Activated CD4-positive, CD25-positive, alpha-beta regulatory T cell treated with anti-CD3 and anti-CD28 coated beads, Interleukin-2, amount 50 U/mL, for 24 hours (primary cell): ENCODE results near the gene FAM53B.

Experiments used
- ATAC-seq, 2 donors: fragments of 150-1000 bp; cut with Tn5 transposase; one replicate each; pipeline ENCODE4 v1.10.0; 2021; ENCODE audit warnings: mild to moderate bottlenecking in 1 of 2, moderate library complexity in 1 of 2

FAM53B gene

DNA sequence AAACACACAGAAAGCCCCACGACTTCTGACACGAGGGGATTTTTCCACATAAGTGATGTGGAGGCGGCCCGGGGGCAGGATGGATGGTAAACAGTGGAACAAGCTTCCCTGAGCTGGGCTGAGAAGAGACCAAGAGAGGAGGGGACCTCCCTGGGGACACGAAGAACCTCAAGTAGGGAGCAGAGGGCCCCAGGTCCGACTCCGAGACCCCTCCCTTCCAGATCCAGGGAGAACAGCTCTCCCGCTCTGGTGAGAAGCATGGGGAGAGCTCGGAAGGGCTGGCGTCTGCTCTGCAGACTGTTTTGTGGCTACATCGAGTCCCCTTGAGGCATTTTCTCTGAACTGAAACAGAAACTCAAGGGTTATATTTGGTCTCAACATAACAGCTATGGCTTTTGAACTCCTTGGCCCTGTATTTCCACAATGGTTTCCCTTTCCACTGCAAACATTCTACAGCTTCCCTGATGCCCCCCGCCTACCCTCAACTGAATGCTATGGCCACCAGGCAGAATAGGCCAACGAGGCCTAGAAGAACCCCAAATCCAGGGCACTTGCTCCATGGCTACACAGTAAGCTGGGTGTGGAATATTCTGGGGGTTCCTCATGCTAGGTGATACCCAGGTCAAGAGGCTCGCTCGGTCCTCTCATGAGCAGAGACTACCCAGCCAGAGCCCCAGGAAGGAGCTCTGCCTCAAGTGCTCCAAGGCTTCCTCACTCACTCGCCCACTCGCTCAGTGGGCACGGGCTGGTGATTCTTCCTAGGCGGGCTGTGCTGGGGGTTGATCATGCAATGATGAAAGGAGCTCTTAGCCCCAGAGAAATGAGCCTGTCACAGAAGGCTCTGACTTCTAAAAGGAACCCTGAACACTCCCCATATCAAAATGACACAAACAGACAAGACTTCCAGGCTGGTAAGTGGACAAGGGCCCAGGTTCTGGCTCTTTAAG lies 47.5 kb downstream of the FAM53B start:
- peak; percentile 73 for ATAC-seq

DNA sequence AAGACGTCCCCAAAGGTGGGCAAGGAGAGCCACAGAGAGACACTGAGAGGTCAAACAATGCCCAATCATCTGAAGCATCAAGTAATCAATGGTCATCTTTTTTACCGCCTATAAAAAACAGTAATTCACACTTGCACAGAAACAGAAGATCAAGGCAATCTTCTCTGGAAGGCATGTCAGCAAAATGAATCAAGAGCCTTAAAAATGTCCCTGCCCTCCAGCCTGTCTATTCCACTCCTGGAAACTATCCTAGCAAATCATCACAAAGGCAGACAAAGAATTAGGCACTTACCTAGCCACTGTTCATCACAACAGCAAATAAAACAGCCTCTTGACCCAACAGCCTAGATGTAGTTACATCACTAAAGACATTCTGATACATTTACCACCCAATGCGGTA lies 48.9 kb downstream of the FAM53B start:
- no peak for ATAC-seq

DNA sequence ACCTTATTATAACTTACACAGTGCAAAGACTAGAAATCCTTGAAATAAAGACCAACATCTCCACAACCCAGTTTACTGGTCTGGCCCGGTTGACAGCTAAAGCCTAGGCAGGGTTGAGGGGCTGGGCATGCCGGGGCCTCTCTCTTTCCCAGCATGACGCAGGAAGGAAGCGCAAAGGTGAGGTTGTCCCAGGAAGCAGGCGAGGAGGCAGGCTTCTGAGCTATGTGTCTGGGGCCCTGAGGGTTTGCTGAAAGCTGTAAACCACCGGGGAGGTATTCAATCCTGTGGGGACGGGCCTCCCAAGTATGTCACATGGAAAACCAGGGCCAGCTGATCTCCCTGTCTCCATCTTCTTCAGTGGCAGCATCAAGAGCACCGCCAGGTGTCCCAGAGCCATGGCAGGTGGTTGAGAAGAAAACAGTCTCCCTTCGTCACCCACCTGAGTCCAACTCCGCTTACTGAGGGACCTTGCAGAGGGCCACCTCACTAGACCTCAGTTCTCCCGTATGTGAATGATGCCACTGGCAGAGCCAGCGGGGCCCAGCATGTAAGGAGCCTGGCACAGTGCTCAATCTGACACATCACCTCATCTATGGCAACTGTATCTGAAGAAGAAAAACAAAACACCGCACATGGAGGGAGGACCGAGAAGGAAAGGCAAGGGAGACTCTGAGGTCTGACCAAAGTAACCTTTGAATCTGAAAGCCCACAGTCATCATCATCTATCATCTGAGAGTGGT lies 49.5 kb downstream of the FAM53B start:
- ATAC-seq, result peak in 1 of 2 donors; percentile 14

DNA sequence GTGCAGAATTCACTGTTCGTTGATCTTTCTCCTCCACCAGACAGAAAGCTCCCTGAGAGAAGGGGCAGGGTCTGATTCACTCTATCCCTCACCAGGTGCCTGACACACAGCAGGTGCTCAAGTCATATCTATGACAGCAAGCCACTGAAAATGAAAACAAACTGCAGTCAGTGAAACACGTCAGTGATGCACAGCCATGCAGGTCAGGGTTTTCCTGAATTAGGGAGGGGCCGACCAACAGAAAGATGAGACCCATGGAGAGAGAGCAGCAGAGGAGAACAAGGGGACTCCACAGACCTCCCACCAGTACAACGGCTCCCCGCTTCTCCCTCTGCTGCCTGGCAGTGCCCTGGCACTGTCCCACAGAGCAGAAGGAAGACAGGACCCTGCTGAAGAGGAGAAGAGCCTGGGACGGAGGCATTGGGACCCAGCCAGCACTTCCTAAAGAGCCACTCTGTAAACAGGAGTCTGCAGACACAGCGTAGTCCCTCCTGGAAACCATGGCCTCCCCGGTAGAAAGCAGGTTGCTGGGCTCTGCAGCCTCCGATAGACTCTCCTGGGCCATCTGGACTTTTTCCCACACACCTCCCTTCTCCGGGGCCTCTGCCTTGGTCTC lies 50.3 kb downstream of the FAM53B start:
- ATAC-seq, result peak; percentile 26 to 34

DNA sequence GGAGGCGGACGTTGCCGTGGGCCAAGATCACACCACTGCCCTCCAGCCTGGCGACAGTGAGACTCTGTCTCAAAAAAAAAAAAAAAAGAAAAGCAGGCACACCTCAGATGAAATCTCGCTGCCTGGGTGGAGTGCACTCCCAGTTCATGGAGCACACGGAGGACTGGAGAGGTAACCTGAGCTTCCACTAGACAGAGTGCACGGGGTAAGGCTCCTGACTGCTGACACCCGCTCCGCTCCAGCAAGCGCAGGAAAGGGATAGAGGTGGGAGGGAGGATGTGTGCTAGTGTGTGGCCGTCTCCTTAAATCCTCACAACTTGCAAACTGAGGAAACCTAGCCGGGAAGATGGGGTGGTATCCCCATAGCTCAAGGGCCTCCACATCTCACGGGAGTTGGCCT lies 50.8 kb downstream of the FAM53B start:
- ATAC-seq, result no peak

DNA sequence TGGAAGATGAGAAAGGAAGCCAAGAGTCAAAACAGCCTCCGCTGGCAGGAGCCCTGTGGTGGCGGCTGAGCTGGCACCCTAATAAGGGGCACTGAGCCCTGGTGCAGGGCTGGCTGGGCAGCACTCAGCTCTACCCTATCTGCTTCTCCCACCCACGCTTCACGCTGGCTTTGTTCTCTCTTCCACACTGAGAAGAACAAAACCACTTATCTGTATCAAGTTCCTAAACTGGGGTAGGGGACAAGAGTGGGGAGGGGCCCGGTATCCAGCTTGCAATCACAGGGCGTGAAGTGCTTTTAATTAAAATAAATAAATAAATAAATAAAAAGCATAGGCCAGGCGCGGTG lies 52.1 kb downstream of the FAM53B start:
- ATAC-seq, result no peak

DNA sequence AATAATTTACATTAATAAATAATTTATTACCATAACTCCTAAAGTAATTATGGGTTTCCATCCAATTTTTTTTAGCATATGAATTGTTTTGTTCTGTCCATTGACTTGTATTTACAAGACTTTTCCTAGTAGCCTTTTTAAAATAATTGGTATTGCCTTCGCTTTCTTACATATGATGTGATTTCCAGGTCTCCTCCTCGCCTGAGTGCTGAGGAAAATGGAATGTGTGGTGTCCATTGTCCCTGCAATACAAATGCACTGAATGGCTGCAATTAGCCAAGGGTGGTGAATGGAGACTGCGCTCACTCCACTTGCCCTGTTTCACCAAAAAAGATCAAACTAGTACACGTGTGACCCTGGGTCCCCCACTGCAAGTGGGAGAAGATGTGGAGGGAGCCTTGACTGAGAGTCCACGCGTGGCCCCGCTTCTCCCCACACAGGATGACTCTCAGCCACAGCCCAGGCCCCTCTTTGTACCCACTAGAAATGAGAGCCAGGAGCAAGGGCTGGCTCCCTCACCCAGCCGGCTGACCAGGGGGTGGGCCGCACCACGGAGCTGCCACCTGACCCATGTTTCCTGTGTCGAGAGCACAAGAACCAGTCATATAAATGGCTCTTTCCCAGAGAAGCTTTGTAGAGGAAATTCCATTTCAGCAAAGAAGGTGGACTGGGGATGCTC lies 52.6 kb downstream of the FAM53B start:
- no peak for ATAC-seq

DNA sequence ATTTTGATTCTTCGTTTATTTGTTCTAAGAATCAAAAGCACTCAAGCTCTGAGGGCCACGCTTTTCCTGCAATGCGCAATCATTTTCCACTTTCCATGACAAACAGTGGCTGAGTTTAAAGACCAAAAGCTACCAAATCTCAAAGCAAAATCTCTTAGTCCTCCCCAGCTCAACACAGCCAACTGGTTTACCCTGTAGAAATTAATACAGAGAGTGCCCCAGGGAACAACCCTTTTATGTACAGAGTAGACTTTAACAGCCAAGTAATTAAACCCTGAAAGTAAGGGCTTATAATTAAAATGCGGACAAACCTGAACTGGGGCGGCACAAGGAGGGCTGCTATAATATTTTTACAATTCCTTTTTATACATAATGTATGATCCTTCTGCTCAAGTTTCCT lies 53.2 kb downstream of the FAM53B start:
- no peak for ATAC-seq

DNA sequence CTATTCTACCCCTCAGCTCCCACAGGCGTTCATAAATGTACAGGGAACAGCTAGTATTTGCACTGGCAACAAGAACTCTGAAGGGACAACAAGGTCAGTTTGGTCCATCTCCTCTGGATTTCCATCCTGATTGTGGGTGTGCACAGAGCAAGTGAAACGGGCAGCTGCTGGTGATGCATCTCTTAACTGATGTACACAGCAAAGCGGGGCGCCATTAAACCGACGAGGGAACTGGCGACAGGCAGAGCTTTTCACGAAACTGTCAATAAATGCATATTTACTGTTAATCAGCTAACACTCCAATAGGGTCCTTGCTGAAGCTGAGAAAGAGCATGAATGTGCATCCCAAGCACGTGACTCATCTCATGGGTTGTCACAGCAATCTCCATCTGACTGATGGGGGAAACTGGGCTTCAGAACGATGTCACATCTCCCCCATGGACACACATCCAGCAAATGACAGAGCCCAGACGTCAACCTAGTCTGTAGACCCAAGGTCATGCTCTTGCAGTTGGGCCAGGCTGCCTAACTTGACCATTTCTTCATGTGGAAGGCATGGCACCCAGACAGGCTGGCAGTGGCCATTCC lies 54.2 kb downstream of the FAM53B start:
- ATAC-seq, result peak in 1 of 2 donors; percentile 18

DNA sequence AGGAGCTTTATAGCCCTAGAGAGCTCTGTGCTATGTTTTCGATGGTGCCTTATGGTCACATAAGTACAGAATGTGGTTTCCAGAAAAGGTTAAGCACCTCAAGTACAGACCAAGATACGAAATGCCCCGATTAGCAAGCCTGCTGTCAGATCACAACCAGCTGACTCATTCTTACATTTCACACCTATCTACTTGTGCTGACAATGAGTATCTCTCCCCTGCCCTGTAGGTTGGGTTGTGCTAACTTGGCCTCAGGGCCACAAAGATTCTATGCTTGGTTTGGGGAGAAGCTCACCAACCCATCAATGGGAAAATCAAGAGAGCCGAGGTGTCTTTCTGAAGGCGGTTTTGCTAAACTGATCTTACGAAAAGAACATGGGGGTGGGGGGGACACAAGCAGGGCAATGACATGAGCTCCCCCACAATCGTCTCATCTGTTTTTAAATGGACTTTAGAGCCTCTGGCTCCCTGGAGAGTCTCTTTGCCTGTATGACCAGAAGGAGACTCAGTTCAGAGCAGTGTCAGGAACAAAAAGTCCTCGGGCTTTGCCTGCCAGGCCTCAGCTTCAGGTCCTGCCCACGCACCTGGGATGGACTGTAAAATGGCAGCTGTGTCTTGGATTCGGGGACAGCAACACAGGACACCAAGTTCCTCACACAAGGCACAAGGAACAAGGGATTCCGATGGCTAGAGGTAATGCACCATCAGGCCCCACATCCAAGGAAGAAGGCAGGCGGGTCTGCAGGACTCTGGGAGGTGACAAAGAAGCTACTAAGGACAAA lies 55.1 kb downstream of the FAM53B start:
- peak; percentile 94 to 97 for ATAC-seq

DNA sequence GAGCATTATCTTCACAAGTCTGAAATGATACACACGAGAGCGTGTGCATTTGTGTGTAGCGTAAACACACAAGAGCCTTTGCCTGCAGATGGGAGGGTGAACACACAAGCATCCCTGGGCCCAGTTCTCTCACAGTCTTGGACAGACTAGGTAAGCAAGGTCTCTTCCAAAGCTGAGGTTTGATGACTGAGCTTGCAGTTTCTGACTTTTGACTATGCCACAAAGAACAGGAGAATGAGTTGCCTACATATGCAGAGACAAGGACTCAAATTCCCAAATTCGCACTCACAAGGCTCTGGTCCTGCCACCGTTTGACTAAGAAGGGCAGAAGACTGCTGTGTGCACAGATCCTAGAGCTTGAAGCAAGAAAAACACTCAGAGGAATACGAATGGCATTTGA lies 55.8 kb downstream of the FAM53B start:
- ATAC-seq, result peak; percentile 34 to 37

DNA sequence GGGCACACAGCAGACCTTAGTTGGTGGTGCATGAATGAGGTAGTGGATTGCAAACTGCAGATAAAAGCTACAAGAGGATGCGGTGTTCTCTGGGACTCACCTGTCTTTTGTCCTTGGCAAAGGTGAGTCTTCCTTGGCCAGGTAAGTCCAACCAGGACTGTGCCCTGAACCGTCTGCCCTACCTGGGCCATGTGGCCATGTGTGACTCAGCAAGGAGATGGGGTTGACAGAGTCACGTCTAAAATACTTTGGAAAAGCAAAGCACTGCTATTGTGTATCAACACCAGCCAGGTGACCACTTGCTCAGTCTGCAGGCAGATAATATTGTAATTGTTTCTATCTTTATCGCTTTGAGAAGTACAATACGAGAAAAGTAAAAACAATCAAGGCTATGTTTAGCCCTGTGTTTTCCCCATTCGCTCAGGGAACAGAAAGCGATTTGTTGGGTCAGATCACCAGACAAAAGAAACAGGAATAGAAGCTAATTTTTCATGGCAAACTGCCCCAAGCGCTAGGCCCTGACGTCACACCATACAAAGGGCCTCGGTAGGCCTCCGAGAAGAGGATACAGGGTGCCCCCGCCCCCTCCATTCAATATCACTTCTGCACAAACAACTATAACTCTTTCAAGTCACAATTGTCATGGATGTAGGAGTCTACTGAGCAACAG lies 57.3 kb downstream of the FAM53B start:
- no peak for ATAC-seq

DNA sequence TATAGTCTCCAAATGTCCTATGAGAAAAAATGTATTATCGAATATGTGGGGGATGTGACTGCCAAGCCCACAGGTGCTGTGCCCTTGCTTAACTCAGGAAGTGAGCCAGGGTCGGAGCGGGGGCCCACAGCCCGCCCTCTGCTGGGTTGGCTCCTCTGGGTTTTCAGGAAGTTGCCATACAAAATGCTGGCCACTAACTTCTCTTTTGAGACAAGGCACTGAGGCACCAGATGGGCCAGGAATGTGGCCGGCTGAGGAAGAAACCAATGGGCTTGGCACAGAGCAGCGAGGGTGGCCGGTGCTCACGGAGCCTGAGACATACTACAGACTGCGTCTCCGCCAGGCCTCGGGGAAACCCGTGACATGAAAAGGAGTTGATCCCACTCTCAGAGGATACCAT lies 58.9 kb downstream of the FAM53B start:
- no peak for ATAC-seq

DNA sequence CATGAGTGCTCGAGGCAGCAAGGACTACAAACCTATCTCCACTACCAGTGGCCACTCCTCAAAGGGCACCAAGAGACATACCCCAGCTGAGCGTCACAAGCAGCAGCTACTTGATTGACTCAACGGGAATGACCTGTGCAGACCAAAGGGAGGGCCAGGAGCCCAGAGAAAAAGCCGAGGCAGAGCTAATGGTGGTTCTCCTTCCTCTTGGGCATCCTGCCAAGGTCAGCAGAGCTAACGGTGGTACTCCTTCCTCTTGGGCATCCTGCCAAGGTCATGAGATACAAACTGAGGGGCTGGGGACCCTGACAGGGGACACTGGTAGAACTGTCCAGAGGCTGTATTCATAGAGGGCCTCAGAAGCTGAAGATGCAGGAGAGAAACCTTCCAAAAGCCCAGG lies 60.4 kb downstream of the FAM53B start:
- ATAC-seq, result no peak

DNA sequence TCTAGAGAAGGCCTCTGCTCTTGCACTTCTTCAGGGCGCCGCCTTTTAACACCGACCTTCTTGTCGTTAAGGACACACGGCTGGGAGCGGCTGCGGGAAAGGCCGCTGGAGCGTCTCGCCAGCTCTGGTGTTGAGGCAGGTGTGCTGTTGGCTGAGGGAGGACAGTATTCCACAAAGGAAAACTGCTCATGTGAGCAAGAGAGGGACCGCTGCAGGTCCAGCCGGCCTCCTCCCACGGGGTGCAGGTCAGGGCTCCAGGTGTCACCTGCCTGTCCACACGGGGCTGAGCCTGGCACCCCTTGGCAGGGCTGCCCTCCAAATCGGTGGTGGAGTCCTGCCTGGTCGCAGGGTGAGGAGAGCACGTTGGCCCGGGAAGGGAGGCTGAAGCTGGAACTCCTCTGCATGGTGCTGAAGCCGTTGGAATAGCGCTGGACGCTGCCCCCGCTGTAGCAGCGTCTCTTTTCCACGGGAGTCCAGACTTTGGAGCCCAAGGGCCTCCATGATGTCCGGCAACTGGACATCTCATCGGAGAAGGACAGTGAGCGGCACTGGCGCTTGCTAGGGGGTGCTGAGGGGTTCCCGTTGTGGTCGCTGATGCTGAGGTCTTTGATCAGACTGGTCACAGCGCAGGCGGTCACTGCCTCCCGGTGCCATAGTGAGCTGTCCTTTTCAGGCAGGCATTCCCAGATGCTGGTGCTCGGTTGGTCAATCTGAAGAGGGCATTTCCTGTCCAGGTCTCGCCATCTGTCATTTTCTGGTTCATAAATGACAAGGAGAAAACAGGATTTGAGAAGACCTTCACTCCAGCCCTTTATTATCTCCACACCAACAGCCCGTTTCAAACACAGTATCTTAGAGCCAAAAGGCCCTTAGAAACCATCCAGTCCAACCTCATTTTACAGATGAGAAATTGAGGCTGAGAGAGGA lies 62.3 kb downstream of the FAM53B start:
- no peak for ATAC-seq

DNA sequence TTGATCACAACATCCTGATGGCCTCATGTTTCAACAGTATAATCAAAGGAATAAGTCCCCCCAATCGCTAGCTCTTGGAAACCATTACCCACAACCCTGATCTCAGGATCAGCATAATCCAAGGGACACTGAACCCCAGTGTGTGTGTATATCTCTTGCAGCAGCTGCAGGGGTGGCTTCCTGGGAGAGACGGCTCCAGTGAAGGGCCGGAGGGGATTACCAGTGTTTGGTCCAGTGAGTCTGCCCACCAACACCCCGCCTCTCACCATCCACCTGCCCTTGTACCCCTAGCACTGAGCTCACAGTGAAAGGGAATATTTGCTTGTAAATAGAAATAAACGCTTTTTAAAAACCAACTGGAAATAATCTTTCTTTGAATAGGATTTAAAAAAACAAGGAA lies 63.1 kb downstream of the FAM53B start:
- no peak for ATAC-seq

DNA sequence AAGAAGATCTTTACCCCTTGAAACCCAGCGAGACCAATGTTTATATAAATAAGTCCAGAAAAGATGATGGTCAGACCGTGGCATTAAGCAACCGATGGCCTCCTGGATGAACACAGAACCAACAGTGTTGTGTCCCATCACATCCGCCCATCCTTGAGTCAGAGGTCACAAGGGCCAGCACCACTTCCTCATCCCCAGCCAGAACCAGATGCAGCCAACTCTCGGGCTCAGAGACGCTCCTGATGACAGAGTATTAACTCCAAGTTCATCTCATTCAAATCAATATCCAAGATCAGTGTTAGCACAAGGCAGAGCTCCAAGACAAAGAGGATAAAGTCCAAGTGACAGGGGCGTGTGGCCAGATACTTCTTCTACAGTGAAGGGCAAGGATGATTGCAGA lies 63.5 kb downstream of the FAM53B start:
- no peak for ATAC-seq

DNA sequence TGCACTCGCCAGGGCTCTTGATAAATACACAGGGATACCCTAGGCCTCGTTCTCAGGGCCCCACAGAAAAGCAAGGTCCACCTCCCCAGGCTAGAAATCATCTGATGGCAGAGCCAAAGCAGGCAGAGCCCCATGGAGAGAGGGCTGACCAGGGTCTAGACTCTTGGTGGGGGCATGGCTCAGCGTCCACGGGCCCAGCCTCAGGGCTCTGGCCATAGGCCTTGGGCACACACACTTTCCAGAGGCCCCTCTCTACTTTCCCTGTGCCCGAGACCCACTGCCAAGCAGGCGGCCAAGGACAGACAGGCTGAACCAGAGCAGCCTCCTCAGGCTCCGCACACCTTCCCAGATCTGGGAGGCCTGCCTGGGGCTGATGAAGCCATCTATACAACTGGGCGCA lies 64.8 kb downstream of the FAM53B start:
- no peak for ATAC-seq

DNA sequence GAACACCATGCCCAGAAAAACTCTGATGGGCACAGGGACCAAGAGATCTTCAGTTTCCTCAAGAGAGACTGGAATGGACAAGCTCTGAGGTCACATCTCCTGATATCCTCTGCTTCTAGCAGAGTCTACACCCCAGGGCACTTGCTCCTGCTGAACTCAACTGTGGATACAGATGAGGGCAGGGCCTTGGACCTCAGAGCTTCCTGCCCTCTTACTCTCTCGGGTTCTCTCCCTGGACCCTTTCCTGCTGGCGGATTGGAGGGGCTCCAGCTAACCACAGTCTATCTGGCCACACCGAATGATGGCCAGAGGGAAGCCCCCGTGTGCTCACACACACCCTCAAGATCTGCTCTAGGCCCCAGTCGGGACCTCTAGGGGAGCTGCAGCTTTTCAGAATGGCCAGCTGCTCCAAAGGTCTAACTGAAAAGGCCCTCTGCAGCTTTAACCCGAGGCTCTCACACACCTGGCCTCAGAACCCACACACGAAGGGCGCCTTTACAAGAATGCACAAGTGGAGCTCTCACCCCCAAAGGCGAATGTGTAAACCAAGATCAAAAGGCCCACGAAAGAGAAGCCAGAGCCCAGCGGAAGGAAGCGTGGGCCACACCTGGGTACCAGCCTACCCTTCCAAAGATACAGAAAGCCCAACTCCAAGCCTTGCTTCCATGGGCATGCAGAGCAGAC lies 65.5 kb downstream of the FAM53B start:
- peak; percentile 50 to 57 for ATAC-seq
